GDM1 (cell line): ENCODE data around the gene OR2C3.
"Not testable (repeated sequence)": the region's sequence is repeated elsewhere in the genome, so short reads cannot be mapped to it uniquely, and the experiment has no call there.

Experiments used
- DNase-seq: peaks from one replicate; lab custom pipeline; 2025; lab: John Stamatoyannopoulos, UW

OR2C3 gene

GRCh38 chr1:247517795-247518612, 18.2 kb downstream of the OR2C3 start:
- no peak for DNase-seq

- no peak for DNase-seq
Measured at GRCh38 chr1:247506831-247507230, 29.4 kb downstream of the OR2C3 start.

GRCh38 chr1:247500865-247501264, 35.4 kb downstream of the OR2C3 start:
- no peak for DNase-seq

- DNase-seq = no peak
Measured at GRCh38 chr1:247496581-247497285, 39.5 kb downstream of the OR2C3 start.

- DNase-seq = peak; percentile 5
Measured at GRCh38 chr1:247494767-247495166, 41.5 kb downstream of the OR2C3 start.

- DNase-seq = no peak
Measured at GRCh38 chr1:247493106-247493505, 43.1 kb downstream of the OR2C3 start.

- DNase-seq = no peak
Measured at GRCh38 chr1:247491328-247491727, 44.9 kb downstream of the OR2C3 start.

GRCh38 chr1:247487057-247487456, 49.2 kb downstream of the OR2C3 start:
- DNase-seq = peak; percentile 45

GRCh38 chr1:247482747-247483146, 53.5 kb downstream of the OR2C3 start:
- DNase-seq = no peak

GRCh38 chr1:247476328-247477058, 59.7 kb downstream of the OR2C3 start:
- DNase-seq = not testable (repeated sequence)

GRCh38 chr1:247475793-247476192, 60.4 kb downstream of the OR2C3 start:
- no peak for DNase-seq
